HG02798 (cell line): ENCODE results near the gene ANGEL2.
"Not testable (repeated sequence)": the region's sequence is repeated elsewhere in the genome, so short reads cannot be mapped to it uniquely, and the experiment has no call there.

Source experiments
- ATAC-seq: cut with Tn5 transposase; IDR thresholded peaks from one replicate; pipeline ENCODE4 v1.9.1; 2021; ENCODE audit warnings: mild to moderate bottlenecking; ENCODE audit not compliant: unreplicated experiment, poor library complexity

ANGEL2 gene, protein sequence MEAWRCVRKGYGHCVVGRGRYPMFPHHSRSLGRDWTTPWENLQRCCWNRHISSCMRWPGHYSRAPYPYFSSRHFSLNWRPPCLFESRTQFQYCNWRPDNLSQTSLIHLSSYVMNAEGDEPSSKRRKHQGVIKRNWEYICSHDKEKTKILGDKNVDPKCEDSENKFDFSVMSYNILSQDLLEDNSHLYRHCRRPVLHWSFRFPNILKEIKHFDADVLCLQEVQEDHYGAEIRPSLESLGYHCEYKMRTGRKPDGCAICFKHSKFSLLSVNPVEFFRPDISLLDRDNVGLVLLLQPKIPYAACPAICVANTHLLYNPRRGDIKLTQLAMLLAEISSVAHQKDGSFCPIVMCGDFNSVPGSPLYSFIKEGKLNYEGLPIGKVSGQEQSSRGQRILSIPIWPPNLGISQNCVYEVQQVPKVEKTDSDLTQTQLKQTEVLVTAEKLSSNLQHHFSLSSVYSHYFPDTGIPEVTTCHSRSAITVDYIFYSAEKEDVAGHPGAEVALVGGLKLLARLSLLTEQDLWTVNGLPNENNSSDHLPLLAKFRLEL

DNA sequence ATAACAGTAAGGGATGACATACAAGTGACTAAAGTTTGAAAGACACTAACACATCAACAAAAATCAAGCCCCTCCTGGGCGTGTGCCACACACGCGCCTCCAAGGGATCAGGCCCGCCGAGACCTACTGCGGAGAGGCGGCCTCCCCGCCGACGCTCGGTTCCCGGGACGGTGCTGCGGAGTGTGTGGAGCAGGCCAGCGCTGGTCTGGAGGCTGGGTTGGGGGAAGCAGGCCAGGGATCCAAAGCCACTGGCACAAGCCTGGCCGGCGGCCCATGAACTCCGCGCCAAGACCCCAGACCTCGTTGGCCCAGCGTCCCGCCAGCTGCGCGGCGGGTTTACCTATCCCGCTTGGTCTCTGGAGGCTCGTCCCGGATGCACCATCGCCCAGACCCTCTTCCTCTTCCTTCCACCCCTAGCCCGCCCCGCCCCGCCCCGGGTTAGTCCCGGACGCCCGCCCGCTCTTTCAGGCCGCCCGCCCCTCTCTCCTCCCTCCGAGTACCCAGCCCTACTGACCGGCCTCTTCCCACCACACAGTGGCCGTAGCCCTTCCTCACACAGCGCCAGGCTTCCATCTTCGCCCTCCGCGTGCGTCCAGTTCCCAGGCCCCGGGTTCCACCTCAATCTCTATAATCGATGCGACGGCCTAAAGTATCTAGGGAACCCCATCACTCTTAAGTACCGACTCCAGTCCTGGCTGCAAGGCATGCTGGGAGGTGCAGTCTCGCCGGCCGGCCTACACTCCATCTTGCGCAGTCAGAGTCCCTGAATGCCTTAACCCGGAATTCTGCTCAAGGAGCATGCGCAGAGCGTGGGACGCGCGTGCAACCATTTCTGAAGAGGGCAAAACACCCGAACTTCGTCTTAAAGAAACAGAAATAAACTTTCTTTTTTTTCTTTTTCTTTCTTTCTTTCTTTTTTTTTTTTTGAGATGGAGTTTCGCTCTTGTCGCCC is at the start of gene ANGEL2:
TSS of gene ANGEL2 (minus strand) at position 769 of the 952 bp plus-strand sequence. CDS start at position 573, 196 bp downstream.
- ATAC-seq: peak; percentile 95

DNA sequence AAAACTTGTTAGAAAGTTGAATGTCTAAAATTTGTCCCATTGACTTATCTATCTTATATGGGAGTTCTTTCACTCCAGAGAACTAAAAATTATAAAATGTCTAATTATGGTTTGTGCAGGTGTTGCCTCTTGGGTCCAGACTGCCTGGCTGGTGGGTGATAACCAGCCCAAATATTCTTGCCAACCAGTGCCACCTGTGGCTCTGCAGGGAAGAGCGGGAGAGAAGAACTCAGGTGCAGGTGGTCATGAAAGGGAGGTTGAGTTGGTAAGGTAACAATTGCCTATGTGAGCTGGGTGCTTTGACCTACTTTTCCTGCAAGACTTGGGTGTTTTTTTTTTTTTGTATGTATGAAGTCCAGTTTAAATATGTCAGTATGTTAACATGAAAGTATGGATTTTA is 45.6 kb upstream of the ANGEL2 start:
- ATAC-seq: no peak

DNA sequence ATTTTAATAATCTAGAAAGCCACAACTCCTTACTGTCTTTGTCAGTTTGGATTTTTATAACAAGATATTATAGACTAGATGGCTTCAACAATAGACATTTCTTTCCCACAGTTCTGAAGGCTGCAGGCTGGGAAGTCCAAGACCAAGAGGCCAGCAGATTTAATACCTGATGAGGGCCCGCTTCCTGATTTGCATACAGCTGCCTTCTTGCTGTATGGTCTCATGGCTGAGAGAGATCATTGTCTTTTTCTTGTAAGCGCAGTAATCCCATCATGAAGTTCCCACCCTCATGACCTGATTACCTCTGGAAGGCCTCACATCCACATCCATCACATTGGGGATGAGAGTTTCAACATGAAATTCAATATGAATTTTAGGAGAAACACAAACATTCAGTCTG is 45.2 kb upstream of the ANGEL2 start:
- ATAC-seq: no peak

DNA sequence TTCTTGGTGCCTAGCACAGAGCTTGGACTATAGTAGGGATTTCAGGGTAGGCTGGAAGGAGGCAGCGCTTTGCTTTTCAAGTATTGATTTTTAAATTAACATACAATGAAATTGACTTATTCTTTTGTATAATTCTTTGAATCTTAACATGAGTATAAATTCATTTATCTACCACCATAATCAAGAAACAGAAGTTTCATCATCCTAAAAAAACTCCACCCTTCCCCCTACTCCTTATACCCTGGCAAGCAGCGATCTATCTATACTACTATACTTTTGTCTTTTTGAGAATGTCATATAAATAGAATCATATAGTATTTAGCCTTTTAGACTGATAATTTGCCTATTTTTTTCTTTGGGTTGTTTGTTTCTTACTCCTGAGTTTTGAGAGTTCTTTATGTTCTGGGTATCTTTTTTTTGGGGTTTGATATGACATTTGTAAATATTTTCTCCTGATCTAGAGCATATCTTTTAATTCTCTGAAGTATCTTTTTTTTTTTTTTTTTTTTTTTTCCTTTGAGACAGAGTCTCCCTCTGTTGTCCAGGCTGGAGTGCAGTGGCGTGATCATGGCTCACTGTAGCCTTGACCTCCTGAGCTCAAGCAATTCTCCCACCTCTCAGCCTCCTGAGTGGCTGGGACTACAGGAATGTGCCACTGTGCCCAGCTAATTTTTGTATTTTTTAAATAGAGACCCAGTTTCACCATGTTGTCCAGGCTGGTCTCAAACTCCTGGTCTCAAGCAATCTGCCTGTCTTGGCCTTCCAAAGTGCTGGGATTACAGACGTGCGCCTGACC is 41.8 kb upstream of the ANGEL2 start:
- no peak for ATAC-seq

DNA sequence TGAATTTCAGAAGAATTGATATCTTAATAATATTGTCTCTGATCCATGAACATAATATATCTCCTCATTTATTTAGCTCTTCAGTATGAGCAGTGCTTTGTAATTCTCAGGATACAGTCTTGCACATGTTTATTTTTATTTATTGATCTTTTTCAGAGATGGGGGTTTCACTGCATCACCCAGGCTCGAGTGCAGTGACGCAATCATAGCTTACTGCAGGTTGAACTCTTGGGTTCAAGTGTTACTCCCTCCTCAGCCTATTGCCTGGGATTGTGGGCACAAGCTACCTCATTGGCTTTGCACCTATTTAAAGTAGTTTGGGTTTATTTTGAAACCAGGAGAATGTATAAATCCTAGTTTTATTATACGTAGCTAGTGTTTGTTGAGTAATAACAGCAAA is 40.1 kb upstream of the ANGEL2 start:
- no peak for ATAC-seq

DNA sequence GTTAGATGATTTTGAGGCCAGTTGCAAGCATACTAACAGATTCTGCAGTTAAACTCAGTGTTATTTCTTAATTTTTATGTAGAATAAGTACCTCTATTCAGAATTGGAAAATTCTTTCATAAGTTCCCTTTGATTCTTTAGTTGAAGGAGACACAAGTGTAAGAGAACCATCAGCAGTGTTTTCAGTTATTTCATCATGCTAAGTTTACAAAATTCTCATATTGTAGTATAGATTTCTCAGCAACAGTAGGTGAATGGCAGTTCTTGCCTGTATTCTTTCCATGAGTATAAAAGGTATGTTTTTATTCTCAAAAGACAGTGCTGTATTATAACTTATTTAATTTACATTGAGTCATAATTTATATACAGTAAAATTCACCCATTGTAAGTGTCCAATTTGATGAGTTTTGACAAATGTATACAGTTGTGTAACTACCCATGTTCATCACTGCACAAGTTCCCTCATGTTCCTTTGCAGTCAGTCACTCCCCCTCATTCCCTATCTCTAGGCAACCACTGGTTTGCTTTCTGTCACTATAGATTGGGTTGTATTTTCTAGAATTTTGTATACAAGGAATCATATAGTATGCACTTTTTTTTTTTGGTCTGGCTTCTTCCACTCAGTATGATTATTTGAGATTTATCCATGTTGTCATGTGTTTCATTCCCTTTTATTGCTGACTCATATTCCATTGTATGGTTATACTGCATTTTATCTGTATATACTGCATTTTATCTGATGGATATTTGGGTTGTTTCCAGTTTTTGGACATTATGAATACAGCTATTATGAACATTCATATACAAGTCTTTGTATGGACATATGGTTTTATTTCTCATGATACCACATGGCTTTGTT is 39.3 kb upstream of the ANGEL2 start:
- no peak for ATAC-seq

DNA sequence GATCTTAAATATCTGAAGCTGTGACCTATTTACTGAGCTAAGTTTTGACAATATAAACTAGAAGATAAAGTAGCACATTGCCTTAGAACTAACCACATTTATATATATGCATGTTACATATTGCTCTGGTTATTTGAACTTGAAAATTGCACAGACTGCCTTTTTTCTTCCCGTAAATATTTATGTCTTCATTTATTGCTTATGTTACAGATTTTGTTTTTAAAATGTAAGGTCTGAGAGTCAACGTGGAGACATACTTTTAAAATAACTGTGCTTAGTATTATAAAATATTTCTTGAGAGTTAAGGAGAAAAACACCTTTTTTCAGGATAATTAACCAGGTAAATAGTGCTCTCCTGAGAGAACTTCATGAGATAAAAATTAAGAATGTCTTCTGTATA is 38.5 kb upstream of the ANGEL2 start:
- ATAC-seq: no peak

DNA sequence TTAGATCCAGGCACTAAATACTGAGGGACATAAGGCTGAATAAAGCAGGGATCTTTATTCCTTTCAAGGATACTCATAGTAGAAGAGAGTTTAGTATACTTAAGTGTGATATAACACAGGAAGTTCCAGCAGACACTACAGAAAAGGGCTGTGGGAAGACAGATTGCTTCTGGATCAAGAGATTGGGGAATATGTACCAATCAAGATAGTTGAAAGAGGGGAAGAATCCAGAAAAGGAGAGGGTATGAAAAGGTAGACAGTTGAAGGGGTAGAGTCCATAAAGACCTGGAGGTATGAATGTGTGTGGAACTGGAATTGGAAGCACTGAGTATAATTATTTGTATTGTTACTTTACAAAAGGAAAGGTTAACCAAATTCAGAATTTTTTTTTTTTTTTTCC is 37.8 kb upstream of the ANGEL2 start:
- no peak for ATAC-seq

DNA sequence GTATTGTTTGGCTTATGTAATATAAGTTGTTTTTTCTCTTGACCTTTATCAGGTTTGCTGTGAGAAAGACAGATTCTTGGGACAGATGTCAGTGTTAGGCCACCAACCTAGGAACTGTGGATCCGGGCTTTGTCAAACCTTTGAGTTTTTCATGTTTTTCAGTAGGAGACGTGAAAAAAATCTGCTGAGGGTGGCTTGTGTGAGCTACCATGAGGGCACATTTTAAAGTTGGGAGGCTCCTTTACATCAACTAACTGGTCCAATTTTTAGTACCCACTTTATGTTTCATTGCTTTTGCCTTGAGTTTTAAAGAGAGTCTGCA is 36.2 kb upstream of the ANGEL2 start:
- ATAC-seq: no peak

DNA sequence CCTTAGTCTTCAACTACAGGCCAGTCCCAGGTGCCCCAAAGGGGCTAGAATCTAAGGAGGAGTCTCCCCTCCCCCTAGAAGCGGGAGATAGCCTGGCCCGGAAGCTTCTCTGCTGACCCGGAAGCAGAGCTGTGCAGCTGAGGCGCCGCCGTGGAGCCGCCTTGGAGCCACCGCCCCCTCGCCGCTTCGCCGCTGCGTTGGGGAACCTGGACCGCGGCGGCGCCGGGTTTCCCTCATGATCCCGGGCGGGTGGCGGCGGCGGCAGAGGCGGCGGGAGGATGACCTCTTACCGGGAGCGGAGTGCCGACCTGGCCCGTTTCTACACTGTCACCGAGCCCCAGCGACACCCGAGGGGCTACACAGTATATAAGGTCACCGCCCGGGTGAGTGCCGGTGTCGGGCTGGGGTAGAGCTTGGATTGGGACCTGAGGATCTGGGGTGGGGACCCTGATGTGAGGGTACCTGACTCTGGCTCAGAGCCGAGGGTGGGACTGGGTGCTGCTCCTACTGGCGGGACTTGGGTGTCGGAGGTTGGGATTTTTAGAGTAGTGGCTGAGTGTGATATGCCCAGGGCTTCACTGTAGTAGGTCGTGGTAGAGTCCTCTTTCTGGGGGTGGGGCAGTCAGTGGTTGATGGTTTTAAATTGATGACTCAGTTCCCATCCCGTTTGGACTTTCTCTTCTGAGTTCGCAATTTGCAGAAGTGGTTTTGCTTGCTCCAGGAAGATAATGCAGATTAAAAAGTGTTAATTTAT is 35.6 kb upstream of the ANGEL2 start, which contains the start of gene RPS6KC1:
TSS of gene RPS6KC1 (plus strand) at position 115 of the 754 bp plus-strand sequence. CDS start at position 279, 164 bp downstream.
- ATAC-seq: peak; percentile 99

DNA sequence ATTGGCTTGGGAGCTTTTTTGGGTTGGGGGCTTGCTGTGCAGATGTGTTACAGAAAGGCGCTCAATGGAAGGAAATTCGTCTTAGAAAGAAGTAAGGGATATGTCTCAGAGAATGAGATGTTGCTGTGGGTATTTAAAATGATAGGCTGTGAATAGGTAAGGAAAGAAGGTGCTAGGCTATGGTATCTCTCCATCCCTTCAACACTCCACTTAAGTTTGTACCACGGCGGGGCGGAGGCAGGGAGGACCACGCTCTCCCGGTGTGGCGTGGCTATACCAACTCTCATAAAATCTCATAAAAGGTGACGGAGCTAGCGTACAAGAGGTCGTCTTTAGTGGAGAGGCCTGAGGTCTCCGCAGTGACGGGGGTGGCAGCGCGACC is 35.1 kb upstream of the ANGEL2 start:
- ATAC-seq: peak; percentile 38

DNA sequence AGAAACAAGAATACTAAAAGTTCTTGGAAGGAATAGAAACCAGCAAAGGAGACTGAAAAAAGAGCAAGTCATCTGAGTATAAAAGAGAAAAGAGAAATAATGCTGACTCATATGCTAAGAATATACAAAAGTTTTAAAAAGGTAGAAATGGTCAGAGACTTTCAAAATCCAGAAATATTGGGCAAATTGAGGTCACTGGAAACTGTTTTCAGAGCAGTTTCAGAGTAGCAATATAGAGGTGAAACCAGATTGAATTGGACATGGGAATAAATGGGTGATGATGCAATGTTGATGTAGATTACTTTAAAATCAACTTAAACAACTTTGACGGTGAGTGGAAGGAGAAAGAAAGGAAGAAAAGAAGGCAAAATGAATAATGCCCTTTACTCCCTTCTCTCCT is 33.6 kb upstream of the ANGEL2 start:
- no peak for ATAC-seq

DNA sequence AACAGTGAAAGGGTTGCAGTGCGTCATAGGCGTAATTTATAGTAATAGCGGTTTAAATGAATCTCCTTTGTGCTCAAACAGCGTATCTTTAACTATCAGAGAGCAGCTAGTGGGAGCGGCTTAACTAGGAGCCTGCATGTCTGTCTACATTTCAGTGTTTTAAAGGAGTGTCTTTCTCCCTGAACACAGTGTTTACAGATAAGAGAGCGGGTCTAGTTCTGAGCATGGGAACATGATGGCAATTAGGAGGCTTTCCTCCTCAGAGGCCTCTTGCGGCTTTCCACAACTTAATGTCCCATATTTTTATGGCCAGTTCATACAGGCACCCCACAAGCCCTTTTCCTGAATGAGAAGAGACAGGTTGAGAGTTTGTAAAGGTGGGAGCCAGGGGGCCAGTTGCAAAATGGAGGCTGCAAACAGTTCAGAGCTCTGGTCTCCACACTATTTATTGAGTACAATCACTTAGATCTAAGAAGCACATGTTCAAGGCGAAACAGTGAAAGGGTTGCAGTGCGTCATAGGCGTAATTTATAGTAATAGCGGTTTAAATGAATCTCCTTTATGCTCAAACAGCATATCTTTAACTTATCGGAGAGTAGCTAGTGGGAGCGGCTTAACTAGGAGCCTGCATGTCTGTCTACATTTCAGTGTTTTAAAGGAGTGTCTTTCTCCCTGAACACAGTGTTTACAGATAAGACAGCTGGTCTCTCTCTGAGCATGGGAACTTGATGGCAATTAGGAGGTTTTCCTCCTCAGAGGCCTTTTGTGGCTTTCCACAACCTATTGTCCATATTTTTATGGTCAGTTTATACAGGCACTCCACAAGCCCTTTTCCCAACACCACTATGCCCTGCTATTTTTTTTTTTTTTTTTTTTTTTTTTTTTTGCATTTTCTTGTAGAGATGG is 29.9 kb upstream of the ANGEL2 start:
- not testable (repeated sequence) for ATAC-seq

DNA sequence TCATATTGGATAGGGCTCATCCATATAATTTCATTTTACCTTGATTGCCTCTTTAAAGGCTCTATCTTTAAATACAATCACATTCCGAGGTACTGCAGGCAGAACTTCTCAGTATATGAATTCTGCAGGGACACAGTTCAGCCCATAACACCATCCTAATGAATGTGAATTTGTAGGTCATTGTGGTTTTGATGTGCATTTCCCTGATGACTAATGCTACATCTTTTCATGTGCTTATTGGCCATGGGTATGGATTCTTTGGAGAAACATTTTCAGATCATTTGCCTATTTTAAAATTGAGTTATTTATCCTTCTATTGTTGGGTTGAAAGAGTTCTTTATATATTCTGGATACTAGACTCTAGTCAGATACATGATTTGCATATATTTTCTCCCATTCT is 25.8 kb upstream of the ANGEL2 start:
- no peak for ATAC-seq

DNA sequence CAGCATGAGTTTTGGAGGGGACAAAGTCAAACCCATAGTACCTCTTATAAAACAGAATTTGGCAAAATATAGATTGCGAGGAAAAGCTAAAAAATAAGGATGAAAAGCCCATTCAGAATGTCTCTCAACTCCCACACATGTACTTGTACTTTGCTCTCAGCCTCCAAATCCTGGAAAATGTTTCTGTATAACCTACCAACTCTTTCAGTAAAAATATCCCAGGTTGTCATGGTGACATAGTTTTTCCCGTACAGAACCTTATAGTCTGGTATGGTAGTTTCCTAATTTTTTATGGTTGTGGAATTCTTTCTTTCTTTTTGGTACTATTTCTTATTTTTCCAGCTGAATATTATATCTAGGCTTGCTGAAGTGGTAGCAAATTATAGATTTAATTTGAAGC is 19.9 kb upstream of the ANGEL2 start:
- ATAC-seq: no peak

DNA sequence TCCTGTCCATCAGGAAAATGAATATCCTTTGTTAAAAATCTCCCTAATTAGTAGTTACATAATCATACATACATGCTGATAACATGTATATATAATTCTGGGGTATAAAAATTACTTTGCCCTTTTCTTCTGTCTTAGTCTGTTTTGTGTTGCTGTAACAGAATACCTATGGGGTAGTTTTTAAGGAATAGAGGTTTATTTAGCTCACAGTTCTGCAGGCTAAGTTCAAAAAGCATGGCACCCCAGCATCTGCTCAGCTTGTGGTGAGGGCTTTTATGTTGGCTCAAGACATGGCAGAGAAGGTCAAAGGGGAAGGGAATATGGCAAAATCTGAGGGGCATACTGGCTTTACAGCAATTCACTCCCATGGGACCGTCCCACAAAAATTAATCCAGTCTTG is 19.0 kb upstream of the ANGEL2 start:
- no peak for ATAC-seq

DNA sequence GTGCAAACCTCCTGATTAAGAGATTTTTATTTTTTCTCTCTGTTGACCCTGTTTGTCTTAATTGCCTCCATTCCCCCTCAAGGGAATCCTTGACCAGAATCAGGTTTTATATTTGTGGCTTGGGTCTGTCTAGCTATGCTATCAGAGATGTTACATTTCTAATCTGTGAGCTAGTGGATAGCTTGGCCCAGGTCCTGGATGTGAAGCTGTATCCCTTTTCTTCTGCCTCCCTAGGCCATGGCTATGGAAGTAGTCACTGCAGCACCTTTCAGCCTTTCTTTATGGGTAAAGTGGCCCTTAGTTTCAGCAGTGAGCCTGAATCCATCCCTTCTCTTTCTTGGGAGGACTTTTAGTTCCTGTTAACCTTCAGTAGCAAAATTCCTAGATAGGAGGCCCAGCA is 17.0 kb upstream of the ANGEL2 start:
- ATAC-seq: no peak

DNA sequence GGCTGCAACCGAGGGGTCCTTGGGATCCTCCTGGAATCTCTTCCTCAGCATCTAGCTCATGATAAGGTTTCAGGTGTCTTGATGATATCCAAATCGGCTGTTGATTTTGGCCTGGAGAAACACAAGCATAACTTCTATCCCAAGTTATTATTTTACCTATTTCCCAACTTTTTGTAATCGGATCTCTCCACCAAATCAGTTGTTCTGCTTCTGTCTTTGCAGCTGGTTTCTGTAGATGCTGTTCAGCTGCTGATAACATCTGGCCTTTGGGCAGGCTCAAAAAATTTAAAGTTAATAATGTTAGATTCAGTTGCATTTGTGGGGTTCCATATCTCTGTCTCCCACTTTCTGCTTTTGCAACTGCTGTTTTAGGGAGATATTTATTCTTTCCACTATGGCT is 11.4 kb upstream of the ANGEL2 start:
- ATAC-seq: not testable (repeated sequence)
